GM12892 (cell line): Measurements from ENCODE around the gene MIP.
"Not testable (repeated sequence)": the region's sequence is repeated elsewhere in the genome, so short reads cannot be mapped to it uniquely, and the experiment has no call there.

Experiments used
- POLR2A ChIP-seq: IDR thresholded peaks from 2 replicates; pipeline ENCODE4 v1.6.1; 2011; ENCODE audit warnings: low read depth, low read length, control low read depth
- POLR2AphosphoS5 ChIP-seq: IDR thresholded peaks from 2 replicates; pipeline ENCODE4 v1.6.1; 2011; ENCODE audit warnings: low read depth, low read length, control low read depth
- TAF1 ChIP-seq: IDR thresholded peaks from 2 replicates; pipeline ENCODE4 v1.6.1; 2011; ENCODE audit warnings: low read depth, mild to moderate bottlenecking, control low read depth, low read length, borderline replicate concordance

DNA sequence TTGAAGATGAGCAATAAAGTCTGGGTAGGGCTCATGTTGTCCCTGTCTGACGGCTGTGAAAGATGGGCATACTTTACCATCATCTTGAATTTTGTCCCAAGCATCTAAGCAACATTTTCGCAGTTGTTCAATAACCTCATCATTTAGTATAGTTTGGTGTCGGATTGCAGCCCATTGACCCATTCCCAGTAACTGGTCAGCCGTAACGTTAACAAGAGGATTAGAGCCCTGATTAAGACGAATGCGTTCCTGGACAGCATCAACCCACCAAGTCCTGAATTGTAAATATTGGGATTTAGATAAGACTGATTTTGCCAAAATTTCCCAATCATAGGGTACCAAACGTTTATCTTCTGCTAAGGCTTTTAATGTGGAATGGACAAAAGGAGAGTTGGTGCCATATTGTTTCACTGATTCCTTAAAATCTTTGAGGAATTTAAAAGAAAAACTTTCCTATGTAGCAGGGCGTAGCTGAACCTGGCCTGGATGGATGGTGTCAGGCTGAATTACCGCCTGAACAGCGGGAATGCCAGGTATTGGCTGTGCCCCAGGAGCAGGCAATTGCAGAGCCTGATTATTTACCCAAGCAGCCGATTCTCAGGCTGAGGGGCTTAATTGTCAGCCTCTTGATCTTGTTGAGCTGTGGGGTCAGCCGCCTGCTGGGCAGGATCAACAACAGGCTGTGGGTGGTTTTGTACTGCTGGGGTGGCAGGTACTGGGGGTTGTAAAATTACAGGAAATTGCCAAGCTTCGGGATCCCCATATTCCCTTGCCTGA, 43.9 kb upstream of the MIP start:
- TF ChIP-seq POLR2AphosphoS5, POLR2A, TAF1: not testable (repeated sequence)
